ENCODE measurements around the gene SNX30. TPM values are rescaled to one million over a fixed set of nuclear protein-coding genes. Genes with fewer than 3 reads are reported as not detected.

Gene SNX30
- total RNA-seq, 1 donor from 2014 or later, result 7.9 TPM

DNA sequence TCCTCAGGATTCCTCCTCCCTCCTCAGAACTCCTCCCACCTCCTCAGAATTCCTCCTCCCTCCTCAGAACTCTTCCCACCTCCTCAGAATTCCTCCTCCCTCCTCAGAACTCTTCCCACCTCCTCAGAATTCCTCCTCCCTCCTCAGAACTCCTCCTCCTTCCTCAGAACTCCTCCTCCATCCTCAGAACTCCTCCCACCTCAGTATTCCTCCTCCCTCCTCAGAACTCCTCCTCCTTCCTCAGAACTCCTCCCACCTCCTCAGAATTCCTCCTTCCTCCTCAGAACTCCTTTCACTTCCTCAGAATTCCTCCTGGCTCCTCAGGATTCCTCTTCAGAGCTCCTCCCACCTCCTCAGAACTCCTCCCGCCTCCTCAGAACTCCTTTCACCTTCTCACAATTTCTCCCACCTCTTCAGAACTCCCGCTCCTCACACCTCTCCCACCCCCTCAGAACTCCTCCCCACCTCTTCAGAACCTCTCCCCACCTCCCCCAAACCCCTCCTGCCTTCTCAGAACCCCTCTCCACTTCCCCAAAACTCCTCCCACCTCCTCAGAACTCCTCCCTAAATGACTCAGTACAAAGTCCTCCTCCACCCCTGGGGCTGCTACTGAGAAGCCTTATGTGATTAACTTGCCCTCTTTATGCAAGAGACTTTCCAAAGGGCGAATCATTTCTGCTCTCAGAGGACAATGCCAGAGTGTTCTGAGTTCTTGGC is 116.9 kb downstream of the SNX30 start:
- Histone ChIP-seq H3K27ac (no peak overlapping the region), H3K27me3 (no peaks in the 10 kb centered on the region), H3K36me3 (peaks cover 0 to 8% of the 10 kb centered on the region in 2 donors), H3K9me3 (no peaks in the 10 kb centered on the region), H3K4me1 (peaks cover 14% of the 10 kb centered on the region), H3K4me3 (no peak overlapping the region)
- TF ChIP-seq, protein P1, sequence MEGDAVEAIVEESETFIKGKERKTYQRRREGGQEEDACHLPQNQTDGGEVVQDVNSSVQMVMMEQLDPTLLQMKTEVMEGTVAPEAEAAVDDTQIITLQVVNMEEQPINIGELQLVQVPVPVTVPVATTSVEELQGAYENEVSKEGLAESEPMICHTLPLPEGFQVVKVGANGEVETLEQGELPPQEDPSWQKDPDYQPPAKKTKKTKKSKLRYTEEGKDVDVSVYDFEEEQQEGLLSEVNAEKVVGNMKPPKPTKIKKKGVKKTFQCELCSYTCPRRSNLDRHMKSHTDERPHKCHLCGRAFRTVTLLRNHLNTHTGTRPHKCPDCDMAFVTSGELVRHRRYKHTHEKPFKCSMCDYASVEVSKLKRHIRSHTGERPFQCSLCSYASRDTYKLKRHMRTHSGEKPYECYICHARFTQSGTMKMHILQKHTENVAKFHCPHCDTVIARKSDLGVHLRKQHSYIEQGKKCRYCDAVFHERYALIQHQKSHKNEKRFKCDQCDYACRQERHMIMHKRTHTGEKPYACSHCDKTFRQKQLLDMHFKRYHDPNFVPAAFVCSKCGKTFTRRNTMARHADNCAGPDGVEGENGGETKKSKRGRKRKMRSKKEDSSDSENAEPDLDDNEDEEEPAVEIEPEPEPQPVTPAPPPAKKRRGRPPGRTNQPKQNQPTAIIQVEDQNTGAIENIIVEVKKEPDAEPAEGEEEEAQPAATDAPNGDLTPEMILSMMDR (IDR thresholded peaks at IDR 0.05), result no peak
- TF ChIP-seq POLR2A (IDR thresholded peaks at IDR 0.05), result no peak
- no peak for TF ChIP-seq POLR2AphosphoS5 (IDR thresholded peaks at IDR 0.05; ENCODE audit: insufficient read depth in 1 of 2, low read depth in 1 of 2)
- intact Hi-C loops (cut with DNase I), result no loop called here
- DNase-seq (ENCODE audit: extremely low spot score in 2 of 2), result no peak

DNA sequence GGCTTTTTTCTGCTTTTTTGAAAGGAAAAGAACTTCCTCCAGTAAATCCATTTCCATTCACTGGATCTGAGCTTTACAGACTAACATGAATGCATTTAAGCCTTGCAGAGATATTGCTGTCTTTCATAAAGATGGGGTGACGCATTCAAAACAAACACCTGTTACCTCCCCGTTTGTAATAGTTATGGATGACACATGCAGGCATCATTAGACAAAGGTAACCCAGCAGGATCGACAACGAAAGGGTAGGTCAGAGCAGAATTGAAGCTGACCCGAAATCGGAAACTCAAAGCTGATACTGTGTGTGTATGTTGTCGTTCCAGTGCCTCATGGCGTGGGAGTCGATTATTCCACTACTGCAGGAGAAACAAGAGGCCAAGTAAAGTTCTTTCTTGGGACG is 117.9 kb downstream of the SNX30 start:
- intact Hi-C loops (cut with DNase I), result no loop called here
- Histone ChIP-seq H3K27me3 (no peaks in the 10 kb centered on the region), H3K36me3 (peaks cover 0 to 8% of the 10 kb centered on the region in 2 donors), H3K4me1 (peaks cover 6% of the 10 kb centered on the region), H3K4me3 (no peak overlapping the region), H3K27ac (no peak overlapping the region), H3K9me3 (no peaks in the 10 kb centered on the region)
- DNase-seq (ENCODE audit: extremely low spot score in 2 of 2), result no peak
- TF ChIP-seq POLR2AphosphoS5 (IDR thresholded peaks at IDR 0.05; ENCODE audit: insufficient read depth in 1 of 2, low read depth in 1 of 2), result no peak
- TF ChIP-seq, protein P1 (IDR thresholded peaks at IDR 0.05), result no peak
- no peak for TF ChIP-seq POLR2A (IDR thresholded peaks at IDR 0.05)

DNA sequence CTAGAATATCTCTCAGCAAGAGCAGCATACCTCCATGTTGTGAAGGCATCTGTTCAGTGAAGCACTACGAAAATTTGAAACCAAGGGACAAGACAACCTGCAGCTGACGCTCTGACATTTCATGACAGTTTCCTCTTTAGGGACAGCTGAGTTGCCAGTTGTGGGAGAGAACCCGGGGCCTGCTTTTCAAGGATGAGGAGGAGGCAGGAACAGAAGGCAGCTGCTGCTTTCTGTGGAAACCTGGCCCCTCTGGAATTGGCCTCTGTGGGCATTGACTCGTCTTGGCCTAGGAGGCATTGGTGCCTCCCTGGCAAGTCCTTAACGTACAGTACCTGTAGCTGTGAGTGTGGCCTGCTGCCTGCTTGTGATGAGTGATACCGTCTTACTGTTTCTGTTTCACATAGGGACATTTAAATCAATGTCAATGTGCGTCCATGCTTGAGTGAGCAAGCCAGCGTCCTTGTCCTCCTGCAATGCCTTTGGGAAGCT is 118.5 kb downstream of the SNX30 start:
- Histone ChIP-seq H3K4me1 (no peaks in the 10 kb centered on the region), H3K27me3 (no peaks in the 10 kb centered on the region), H3K27ac (no peak overlapping the region), H3K4me3 (no peak overlapping the region), H3K9me3 (no peaks in the 10 kb centered on the region), H3K36me3 (peaks cover 0 to 8% of the 10 kb centered on the region in 2 donors)
- TF ChIP-seq, protein P1 (IDR thresholded peaks at IDR 0.05), result no peak
- TF ChIP-seq POLR2A (IDR thresholded peaks at IDR 0.05) (no peak), POLR2AphosphoS5 (IDR thresholded peaks at IDR 0.05; ENCODE audit: insufficient read depth in 1 of 2, low read depth in 1 of 2) (no peak)
- intact Hi-C loops (cut with DNase I), result no loop called here
- no peak for DNase-seq (ENCODE audit: extremely low spot score in 2 of 2)

DNA sequence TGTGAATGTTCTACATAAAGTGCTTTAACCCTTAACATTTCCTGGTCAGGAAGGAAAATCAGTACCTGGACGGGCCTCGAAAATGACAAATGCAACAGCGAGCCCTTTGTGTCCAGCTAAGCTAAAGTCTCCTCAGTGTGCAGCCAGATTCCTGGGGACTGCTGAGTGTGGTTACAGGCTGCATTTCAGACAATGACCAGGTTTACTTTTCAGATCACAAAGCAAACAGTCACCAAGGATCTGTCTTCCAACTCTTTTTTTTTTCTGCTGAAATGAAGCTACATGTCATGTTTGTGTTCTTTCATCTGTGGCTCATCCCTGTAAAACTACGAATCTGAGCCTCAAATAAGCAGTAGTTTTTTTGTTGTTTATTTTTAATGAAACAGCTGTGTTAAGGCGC is 119.4 kb downstream of the SNX30 start:
- Histone ChIP-seq H3K4me1 (no peaks in the 10 kb centered on the region), H3K27ac (no peak overlapping the region), H3K27me3 (no peaks in the 10 kb centered on the region), H3K9me3 (no peaks in the 10 kb centered on the region), H3K36me3 (peaks cover 0 to 8% of the 10 kb centered on the region in 2 donors), H3K4me3 (no peak overlapping the region)
- no peak for TF ChIP-seq POLR2AphosphoS5 (IDR thresholded peaks at IDR 0.05; ENCODE audit: insufficient read depth in 1 of 2, low read depth in 1 of 2)
- no peak for TF ChIP-seq POLR2A (IDR thresholded peaks at IDR 0.05)
- intact Hi-C loops (cut with DNase I), result no loop called here
- no peak for DNase-seq (ENCODE audit: extremely low spot score in 2 of 2)

DNA sequence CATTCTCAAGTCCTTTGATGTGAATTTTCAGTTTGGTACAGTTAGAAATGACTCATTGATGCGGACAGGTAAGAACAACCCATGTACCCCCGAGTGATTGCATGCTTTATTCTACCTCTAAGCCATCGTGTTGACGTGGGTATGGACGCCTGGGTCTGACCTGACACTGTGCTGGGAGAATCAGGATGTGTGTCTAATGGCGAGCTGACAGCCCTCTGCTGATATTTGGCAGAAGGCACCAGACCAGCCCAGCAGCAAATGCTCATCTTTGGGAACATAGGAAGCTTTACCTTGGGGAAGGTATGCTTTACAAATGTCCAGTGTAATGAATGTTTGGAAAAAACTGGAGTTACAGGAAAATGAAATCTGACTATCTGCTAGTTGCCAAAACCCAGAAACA is 120.0 kb downstream of the SNX30 start:
- peaks cover 0 to 8% of the 10 kb centered on the region in 2 donors for H3K36me3 ChIP-seq
- no peaks in the 10 kb centered on the region for H3K9me3 ChIP-seq
- no peaks in the 10 kb centered on the region for H3K4me1 ChIP-seq
- H3K4me3 ChIP-seq, result no peak overlapping the region
- TF ChIP-seq POLR2A (IDR thresholded peaks at IDR 0.05) (no peak), POLR2AphosphoS5 (IDR thresholded peaks at IDR 0.05; ENCODE audit: insufficient read depth in 1 of 2, low read depth in 1 of 2) (no peak)
- TF ChIP-seq, protein P1 (IDR thresholded peaks at IDR 0.05), result no peak
- intact Hi-C loops (cut with DNase I), result no loop called here
- no peak overlapping the region for H3K27ac ChIP-seq
- H3K27me3 ChIP-seq, result no peaks in the 10 kb centered on the region
- DNase-seq (ENCODE audit: extremely low spot score in 2 of 2), result no peak

Data from vagina (tissue), 2 donors.